GM18520 (cell line): Measurements from ENCODE around the gene PPP1CB.
"Not testable (repeated sequence)": the region's sequence is repeated elsewhere in the genome, so short reads cannot be mapped to it uniquely, and the experiment has no call there.

ENCODE experiments used
- ATAC-seq: cut with Tn5 transposase; IDR thresholded peaks from one replicate; pipeline ENCODE4 v1.9.1; 2021; ENCODE audit not compliant: unreplicated experiment

The PPP1CB gene

GRCh38 chr2:28742619-28743018 is 9.0 kb upstream of the PPP1CB start:
- not testable (repeated sequence) for ATAC-seq

- no peak for ATAC-seq
Observed at GRCh38 chr2:28745225-28745624, 6.4 kb upstream of the PPP1CB start.

GRCh38 chr2:28745876-28746275 is 5.8 kb upstream of the PPP1CB start:
- no peak for ATAC-seq

GRCh38 chr2:28746429-28747111 is 5.1 kb upstream of the PPP1CB start:
- ATAC-seq = no peak

- ATAC-seq = no peak
Observed at GRCh38 chr2:28747714-28748113, 3.9 kb upstream of the PPP1CB start.

GRCh38 chr2:28748176-28748575 is 3.5 kb upstream of the PPP1CB start:
- ATAC-seq = no peak

- ATAC-seq = no peak
Observed at GRCh38 chr2:28748941-28749340, 2.7 kb upstream of the PPP1CB start.

- no peak for ATAC-seq
Observed at GRCh38 chr2:28749526-28749925, 2.1 kb upstream of the PPP1CB start.

GRCh38 chr2:28750316-28751251 is 1.0 kb upstream of the PPP1CB start:
- ATAC-seq = no peak

GRCh38 chr2:28751956-28752630 is 463 bp downstream of the PPP1CB start:
- ATAC-seq = peak; percentile 3

GRCh38 chr2:28752631-28753376 is 1.2 kb downstream of the PPP1CB start:
- no peak for ATAC-seq

- ATAC-seq = no peak
Observed at GRCh38 chr2:28754321-28754720, 2.7 kb downstream of the PPP1CB start.

- ATAC-seq = no peak
Observed at GRCh38 chr2:28755421-28755820, 3.8 kb downstream of the PPP1CB start.

GRCh38 chr2:28758459-28758858 is 6.8 kb downstream of the PPP1CB start:
- no peak for ATAC-seq

- no peak for ATAC-seq
Observed at GRCh38 chr2:28761420-28761819, 9.8 kb downstream of the PPP1CB start.

- no peak for ATAC-seq
Observed at GRCh38 chr2:28764909-28765711, 13.5 kb downstream of the PPP1CB start.

GRCh38 chr2:28766070-28766469 is 14.4 kb downstream of the PPP1CB start:
- ATAC-seq = no peak

- no peak for ATAC-seq
Observed at GRCh38 chr2:28767337-28767736, 15.7 kb downstream of the PPP1CB start.

GRCh38 chr2:28768422-28768821 is 16.8 kb downstream of the PPP1CB start:
- no peak for ATAC-seq

- ATAC-seq = no peak
Observed at GRCh38 chr2:28768952-28769351, 17.3 kb downstream of the PPP1CB start.
